ENCODE measurements around the gene FSTL4.

The FSTL4 gene

DNA sequence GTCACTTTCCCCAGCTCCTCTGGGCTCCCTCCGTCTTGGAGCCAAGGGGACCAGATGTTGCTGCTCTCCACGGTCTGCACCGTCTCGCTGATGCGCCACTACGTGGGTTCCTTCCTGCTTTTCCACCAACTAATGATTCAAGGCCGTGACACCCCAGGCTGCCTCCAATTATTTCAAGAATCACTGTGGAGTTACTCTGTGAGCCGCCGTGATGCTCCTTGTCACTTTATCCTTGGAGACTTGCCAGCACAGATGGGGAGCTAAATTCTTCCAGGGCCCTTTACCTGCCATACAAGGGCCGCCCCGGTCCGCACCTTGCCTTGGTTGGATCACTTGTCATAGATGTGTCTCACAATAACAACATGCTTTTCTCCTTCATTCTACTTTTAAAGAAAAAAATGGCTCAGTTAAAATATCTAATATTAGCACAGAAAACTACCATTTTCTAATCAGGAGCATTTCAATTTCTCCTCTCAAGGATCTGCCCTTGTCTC is 202.0 kb downstream of the FSTL4 start:
- TF ChIP-seq, protein P1, sequence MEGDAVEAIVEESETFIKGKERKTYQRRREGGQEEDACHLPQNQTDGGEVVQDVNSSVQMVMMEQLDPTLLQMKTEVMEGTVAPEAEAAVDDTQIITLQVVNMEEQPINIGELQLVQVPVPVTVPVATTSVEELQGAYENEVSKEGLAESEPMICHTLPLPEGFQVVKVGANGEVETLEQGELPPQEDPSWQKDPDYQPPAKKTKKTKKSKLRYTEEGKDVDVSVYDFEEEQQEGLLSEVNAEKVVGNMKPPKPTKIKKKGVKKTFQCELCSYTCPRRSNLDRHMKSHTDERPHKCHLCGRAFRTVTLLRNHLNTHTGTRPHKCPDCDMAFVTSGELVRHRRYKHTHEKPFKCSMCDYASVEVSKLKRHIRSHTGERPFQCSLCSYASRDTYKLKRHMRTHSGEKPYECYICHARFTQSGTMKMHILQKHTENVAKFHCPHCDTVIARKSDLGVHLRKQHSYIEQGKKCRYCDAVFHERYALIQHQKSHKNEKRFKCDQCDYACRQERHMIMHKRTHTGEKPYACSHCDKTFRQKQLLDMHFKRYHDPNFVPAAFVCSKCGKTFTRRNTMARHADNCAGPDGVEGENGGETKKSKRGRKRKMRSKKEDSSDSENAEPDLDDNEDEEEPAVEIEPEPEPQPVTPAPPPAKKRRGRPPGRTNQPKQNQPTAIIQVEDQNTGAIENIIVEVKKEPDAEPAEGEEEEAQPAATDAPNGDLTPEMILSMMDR (IDR thresholded peaks at IDR 0.05; ENCODE audit: insufficient read depth, missing control alignments), result no peak
- no peak for FAIRE-seq
- DNase-seq (ENCODE audit: insufficient read length, low spot score), result no peak

DNA sequence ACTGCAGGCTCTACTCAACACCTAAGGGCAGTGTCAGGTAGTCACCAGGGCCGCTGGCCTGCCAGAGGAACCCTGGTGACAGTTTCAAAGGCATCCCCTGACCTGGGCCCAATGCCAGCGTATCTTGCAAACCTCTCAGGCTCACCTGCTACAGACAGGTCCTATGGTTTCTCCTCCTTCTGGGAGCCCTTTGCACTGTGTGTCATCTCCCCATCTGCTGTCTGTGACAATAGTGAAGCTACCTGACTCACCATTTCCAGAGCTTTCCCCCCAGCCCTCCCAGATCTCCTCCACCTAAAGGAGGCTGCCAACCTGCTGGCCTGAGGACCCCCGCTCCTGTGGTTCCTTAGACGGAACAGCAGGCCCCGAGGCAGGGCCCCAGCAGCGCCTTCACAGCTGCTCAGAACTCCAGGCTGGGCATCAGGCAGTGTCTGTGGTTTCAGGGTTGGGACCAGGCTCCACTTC is 203.1 kb downstream of the FSTL4 start:
- no peak for FAIRE-seq
- TF ChIP-seq, protein P1 (IDR thresholded peaks at IDR 0.05; ENCODE audit: insufficient read depth, missing control alignments), result no peak
- no peak for DNase-seq (ENCODE audit: insufficient read length, low spot score)

DNA sequence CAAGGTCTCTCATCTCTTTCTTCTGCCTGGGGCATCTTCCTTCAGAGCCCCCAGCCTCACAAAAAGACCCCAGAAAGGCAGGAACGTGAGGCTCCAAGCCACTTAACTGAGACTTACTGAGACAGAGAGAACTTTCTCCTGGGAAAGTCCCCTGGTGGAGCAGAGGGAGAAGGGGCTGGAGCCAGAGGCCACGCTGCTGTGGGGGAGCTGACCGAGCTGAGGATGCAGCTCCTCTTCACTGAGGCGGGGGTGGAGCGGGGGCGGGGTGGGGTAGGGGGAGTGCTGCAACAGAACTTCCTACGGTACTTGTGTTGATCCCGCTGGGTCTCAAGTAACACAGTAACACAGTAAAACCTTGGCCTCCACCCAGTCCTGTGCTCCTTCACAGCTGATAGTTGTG is 204.0 kb downstream of the FSTL4 start:
- no peak for FAIRE-seq
- TF ChIP-seq, protein P1 (IDR thresholded peaks at IDR 0.05; ENCODE audit: insufficient read depth, missing control alignments), result no peak
- DNase-seq (ENCODE audit: insufficient read length, low spot score), result no peak

DNA sequence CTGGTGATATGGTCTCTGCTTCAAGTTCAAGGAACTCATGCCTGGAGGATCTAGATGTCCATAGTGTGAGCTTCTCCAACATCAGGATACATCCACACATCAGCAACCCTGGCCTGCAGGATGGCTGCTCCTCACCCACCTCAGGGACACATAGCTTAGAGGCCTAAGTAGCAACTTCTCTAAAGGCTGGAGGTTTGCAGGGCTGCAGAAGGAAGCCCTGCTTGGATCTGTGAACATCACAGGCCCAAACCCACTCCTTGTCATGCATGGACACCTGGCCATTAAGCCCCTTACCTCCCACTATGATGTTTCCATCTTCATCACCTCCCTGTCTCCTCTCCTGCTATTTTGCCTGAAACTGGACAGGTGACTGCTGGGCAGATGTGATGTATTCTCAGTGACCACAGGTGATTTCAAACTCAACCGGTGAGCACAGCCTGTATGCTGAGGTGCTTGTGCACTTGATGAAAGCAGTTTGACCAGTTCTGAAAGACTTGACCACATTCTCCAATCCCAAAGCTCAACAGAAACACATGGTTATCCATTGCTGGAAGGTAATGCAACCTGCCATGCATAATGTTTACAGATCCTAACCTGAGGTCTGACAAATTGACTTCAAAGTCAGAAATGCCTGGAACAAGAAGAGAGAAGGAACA is 205.2 kb downstream of the FSTL4 start:
- TF ChIP-seq, protein P1 (IDR thresholded peaks at IDR 0.05; ENCODE audit: insufficient read depth, missing control alignments), result no peak
- DNase-seq (ENCODE audit: insufficient read length, low spot score), result no peak
- FAIRE-seq, result no peak

DNA sequence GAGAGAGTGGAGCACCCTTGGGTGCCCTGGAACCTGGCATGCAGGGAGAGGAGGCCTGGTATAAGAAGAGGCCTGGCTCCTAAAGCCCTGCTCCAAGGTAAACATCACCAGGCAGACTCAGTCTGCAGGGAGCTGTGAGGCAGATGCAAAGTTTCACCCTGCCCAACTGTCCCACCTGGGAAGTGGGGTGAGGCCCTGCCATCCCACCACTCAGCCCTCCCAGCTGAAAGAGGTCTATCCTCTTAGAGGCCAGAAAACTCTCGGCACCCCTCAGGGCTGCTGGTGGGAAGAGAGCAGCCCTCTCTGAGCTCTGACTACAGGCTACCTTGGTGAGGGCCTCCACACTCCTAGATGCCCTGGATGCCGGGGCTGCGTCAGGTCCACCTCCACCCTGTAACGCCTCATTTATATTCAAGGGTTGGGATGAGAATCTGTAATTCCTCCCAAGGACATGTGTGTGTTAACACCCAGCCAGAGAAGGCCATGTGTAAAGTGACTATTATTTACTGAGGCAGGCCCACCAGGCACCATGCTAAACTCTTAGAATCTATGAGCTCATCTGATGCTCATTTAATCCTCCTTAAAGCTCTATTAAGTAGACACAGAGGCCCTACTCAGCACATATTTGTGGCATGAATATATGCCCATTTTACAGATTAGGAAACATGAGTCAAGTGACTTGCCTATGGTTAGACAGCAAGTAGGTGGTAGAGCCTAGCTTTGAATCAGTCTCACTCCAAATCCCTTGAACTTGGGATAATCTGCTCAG is 205.9 kb downstream of the FSTL4 start:
- FAIRE-seq (no peak), DNase-seq (ENCODE audit: insufficient read length, low spot score) (no peak)
- TF ChIP-seq, protein P1 (IDR thresholded peaks at IDR 0.05; ENCODE audit: insufficient read depth, missing control alignments), result no peak

DNA sequence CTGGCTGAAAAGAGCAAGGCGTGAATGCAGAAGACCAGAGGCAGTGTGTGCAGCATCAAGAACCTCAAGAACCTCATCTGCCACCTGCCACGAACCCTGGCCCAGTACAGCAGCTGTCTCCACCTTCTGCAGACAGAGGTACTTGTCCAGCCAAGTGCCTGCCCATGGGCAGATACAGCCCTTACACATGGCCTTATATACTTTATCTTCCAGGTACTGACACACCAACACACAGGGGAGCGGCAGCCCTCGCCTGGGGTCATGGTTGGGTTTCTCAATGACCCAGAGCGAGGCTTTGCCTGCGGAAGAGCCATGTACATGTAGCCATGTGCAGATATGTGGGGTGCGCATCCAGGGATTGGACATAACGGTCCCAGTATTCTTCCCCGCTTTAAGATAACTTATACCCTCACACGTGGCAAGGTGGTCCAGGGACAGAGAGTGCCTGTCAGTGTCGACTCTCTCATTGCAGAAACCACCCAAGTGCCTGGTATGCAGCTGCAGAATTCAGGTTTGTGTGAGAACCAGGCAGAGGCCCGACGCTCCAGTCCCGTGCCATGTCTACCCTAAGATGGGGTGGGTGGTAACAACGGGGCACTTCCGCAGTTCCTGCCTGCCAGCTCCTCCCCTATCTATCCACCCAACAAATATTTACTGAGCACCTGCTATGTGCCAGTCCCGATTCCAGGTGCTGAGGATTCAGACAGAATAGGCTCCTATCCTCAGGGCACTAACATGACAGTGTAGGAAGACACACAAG is 206.9 kb downstream of the FSTL4 start:
- DNase-seq (ENCODE audit: insufficient read length, low spot score) (no peak), FAIRE-seq (no peak)
- TF ChIP-seq, protein P1 (IDR thresholded peaks at IDR 0.05; ENCODE audit: insufficient read depth, missing control alignments), result no peak

Measured in D721Med (cell line).